Activated CD4-positive, CD25-positive, alpha-beta regulatory T cell (primary cell): ENCODE measurements around the gene AASS.

Experiments used
- DNase-seq, 4 experiments: peaks; one replicate each; lab custom pipeline; 2025; lab: John Stamatoyannopoulos, UW

The AASS gene

DNA sequence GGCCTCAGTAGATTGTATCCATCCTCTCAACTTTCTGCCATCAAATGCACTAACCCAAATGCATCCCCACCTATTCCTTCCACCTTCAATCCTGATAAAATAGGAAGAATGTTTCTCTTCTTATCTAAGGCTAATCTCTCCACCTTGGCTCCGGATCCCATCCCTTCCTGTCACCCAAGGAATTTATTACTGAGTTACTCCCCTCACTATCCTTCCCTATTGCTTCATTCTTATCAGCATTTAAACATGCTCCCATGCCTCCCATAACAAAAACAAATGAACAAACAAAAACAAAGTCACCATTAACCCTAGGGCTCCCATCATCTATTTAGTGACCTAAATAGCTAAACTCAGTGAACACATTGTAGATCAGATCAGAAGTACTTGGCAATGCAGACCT, 25.3 kb downstream of the AASS start:
- no peak for DNase-seq

DNA sequence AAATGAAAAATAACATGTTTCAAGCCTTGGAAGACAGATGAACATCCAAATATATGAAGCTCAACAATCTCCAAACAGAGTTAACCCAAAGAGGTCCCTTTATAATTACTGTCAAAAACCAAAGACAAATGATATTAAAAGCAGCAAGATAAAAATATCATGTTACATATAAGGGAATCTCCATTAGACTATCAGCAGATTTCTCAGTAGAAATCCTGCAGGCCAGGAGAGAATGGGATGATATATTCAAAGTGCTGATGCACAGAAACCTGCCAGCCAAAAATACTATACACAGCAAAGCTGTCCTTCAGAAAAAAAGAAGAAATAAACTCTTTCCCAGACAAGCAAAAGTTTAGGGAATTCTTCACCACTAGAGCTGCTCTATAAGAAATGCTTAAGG, 41.0 kb downstream of the AASS start:
- no peak for DNase-seq

DNA sequence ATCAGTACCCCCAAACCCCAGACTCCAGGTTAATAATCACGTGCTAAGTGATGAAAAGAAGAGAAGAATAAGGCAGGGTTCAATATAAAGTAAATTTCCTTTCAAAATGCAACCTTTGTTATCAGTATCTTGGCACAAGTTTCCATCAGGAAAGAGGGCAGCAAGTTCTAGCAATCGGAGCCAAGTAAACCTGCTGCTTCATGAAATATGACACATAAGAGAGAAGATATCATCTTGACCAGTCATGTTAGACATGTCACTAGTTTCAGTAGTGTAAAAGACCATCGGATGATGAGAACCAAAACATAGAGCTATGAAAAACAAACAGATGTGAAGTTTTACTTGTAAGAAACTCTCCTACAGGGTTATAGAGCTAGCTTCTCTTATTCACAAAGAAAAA, 44.0 kb downstream of the AASS start:
- no peak for DNase-seq

DNA sequence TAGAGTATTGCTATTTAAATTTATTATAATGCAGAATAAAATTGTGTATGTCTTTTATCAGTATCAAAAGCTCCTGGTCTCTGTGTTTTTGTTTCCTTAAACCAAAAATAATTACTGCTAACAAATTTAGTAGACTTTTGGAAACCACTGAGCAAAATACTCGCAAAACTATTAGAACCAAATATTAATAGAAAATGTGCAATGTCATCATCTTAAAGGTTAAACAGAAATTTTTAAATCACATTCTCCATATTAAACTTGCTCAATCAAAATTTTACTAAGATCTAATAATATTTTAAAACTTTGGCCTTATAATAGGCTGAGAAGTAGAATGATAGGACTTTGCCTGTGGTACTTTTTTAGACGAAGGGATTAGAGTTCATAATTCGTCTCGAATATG, 48.4 kb downstream of the AASS start:
- DNase-seq: no peak

DNA sequence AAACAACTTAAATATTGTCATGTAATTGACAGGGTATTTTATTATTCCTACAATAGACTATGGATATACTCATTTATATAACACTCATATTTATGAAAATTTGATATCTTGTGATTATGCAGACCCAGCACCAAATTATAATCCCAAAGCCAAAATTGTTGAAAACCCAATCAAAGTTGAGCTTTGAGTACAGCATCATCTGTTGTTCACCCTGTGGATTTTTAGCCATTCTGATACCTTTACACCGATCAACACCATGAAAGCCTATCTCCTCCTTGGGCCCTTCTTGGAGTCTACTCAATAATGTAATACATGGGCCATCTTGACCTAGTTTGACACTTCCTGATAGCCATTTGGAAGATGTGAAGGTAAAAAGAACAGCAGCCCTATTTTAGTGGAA, 49.5 kb downstream of the AASS start:
- DNase-seq: no peak

DNA sequence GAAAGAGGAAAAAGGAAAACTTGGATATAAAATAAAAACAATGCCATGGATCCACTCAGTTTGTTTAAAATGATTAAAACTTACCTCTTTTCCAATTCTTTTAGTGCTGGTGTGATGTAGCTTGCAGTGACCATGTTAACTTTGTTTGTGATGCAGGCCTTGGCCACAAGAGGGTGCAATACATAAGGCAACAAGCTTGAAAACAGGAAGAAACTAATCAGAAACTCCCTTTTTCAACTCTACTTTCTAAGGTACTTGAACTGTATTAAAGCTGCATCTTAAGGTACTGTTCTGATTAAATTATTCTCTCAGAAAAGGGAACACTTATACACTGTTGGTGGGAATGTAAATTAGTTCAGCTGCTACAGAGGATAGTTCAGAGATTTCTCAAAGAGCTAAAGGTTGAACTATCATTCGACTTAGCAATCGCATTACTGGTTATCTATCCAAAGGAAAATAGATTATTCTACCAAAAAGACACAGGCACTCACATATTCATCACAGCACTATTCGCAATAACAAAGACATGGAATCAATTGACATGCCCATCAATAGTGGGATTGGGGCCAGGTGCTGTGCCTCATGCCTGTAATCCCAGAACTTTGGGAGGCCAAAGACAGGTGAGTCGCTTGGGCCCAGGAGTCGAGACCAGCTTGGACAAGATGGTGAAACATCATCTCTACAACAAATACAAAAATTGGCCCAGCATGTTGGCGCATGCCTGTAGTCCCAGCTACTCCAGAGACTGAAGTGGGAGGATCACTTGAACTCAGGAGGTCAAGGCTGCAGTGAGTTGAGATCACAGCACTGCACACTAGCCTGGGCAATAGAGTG, 50.9 kb downstream of the AASS start:
- DNase-seq: peak in 3 of 4 experiments; percentile 1 to 26 (median 5)

DNA sequence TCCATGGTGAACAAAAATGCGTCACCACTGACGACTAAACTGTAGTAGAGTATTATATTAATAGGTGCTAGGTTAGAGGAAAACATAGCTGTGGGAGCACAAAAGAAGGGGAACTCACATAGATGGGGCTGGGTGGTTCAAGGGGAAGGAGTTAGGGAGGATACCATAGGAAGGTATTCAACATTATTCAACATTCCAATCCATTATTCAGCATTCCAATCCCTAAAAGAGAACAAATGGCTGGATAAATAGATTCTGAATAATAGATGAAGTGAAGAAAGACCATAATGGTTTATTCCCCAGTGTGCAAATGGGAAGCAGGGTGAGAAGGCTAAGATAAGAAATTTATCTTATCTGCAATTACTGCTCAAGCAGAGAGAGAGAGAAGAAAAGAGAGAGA, 61.4 kb downstream of the AASS start:
- no peak for DNase-seq

DNA sequence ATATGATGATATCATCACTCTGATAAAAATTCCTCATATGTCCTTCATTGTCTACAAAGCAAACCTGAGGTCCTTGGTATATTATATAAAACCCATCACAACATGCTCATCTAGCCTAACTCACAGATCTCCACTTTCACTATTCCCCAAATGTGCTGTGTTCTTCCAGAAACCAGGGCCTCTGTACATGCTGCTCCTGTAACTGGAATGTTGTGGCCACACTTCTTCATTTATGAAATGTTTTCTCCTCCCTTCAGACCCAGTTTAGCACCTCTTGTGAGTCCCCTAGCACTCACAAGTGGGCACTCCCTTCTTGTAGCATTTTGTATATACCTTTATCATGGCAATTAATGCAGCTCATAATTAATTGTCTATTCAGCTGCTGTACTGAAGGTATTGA, 61.9 kb downstream of the AASS start:
- no peak for DNase-seq

DNA sequence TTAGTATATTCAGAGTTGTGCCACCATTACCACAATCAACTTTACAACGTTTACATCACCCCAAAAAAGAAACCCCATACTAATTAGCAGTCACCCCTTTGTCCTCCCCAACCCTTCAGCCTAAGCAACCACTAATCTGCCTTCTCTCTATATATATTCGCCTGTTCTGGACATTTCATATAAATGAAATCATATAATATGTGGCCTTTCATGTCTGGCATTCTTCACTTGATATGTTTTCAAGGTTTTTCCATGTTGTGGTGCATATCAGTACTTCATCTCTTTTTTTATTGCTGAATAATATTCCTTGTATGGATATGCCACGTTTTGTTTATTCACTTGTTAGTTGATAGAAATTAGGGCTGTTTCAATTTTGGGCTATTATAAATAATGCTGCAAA, 70.4 kb downstream of the AASS start:
- DNase-seq: no peak

DNA sequence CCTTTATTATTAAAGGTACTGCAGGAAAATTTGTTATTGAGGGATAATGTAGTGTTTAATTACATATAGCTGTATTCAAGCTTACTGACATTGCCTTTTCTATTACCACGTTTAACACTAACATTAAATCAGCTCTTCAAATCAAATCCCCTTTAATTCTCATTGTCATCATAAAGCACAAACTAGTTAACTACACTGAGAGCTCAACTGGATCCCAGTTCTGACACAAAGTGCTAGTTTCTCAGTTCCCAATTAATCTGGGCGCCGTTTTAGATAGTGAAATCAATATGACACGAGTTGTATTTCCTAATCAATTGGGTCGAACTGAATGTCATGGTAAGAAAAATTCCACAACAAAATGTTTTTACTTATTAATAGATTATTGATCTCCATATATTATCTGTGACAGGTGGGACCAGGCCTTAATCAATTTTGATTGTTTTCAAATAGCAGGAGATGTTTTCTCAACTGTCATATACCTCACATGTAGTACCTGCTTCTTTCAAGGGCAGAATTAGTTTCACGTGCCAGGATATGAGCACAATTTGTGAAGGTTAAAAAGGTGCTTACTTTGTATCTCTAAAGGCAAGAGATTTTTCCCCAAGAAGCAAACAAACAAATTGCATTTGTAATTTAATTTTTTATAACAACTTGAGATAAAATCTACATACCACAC, 71.0 kb downstream of the AASS start:
- no peak for DNase-seq

DNA sequence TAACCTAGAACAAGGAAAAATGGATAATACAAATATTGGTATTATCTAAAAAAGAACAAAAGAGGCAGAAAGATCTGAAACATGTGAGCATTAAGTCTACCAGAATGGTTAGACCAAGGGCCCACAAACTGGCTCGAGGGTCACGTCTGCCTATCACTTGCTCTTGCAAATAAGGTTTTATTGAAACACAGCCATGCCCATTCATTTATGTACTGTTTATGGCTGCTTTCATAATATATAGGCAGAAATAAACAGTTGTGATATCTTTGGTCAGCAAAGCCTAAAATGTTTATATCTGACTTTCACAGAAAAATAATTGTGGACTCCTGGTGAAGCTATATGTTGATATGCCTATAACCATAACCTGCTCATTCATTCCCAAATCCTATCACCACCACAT, 71.8 kb downstream of the AASS start:
- no peak for DNase-seq

DNA sequence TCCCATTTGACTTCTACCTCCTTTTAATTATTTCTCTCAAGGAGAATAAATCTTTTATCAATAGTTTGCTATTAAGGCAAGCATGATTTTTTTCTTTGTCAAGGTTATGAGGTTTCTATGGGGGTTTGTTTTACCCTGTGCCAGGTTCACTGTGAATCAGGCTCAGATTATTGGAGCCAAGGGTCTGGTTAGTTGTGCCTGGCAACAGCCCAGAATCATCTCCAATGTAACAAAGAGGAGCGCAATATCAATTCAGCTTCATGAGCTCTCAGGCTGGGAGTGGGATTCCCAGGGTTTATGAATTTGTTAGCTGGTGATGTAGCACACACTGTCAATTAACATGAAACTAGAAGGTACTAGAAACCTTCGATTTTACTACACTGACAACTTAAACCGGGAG, 73.2 kb downstream of the AASS start:
- DNase-seq: no peak

DNA sequence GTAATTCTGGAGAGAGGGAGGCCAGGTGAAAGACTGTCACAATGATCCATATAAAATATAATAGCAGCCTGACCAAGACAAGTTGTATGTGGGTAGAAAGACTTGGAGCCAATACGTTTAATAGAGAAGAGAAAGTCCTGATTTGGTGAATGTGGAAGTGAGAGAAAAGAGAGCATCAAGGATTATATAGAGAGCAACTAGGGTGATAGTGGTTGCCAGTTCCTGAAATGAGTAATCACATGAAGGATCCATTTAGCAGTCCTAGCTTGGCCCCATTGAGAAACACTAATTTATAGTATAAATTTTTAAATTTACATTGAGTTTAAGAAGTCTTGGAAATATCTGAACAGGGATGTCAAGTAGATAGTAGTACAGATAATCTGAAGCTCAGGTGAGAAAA, 74.0 kb downstream of the AASS start:
- DNase-seq: no peak

DNA sequence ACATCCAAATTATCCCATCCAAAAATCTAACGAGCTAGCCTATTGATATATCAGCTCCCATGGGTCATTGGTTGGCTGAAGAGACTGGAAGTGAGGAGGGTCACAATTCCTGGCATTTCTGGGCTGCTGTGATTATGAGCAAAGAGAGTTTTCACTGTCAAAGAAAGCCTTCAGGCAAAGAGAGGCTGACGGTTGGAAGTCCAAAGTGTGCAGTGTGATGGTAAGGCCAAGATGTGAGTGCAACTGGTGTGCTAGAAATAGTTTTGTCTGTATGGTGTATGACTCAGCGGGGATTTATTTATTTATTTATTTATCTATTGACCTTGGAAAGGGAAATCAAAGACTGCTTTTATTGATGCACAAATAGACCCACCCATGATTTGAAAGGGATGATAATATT, 75.0 kb downstream of the AASS start:
- DNase-seq: no peak

DNA sequence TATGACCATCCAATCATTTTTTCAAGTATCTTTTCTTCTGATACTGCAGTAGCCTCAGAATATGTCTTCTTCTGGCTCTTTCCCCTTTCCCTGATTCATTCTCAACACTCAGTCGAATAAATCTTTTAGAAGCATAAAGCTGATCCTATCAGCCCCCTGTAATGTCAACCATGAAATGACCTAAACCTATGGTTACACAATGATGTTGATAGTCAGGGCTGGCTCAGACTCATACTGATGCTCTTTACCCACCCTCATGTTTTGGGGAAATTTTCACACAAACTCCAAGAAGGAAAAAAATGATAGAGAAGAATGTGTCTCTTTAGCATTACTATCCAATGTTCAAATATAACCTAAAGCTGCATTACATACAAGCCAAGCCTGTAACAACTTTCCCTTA, 76.0 kb downstream of the AASS start:
- no peak for DNase-seq

DNA sequence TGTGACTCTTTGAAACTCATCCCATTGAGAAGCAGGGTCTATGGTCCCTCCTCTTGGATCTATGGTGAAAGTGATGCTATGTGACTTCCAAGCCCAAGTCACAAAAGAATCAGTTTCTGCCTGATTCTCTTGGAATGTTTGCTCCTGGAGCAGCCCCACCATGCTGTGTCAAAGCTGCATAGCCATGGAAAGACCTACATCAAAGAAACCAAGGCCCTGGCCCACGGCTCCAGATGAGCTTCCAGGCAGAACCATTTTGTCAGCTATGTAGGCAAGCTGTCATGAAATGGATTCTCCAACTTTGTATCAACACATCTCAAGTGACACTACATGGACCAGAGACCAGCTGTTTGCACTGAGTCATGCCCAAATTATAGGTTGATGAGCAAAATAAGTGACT, 77.0 kb downstream of the AASS start:
- no peak for DNase-seq

DNA sequence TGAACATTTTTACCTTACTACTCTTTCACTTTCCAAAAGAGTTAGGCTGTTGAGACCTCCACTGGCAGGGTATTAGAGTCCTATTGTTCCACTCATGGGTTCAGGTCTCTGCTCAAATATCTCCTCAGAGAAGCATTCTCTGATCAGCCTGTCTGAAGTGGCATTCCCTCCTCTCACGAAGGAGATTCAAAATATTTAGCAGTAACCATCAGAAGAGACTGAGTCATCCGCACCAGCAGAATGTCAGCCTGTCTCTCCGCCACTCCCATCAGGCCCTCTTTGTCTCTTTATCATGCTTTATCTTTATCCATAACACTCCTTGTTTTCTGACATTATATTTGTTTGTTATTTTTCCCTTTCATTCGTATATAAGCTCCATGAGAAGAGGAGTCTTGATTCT, 79.1 kb downstream of the AASS start:
- no peak for DNase-seq

DNA sequence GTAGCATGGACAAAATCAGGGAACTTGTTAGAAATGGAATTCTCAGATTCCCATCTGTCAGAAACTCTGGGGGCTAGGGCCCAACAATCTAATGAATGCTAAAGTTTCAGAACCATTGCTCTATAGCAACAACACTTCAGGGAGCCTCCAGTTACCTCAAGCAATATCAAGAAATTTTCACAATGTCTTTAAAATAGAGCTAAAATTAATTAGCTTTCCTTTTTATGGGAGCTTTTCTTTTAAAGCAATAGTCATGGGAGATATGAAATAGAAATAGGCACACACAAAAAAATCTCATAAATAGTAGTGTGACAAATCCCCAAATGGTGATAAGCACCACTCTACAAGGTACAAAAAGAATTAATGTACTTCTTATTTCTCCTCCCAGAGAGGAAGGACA, 80.9 kb downstream of the AASS start:
- no peak for DNase-seq

DNA sequence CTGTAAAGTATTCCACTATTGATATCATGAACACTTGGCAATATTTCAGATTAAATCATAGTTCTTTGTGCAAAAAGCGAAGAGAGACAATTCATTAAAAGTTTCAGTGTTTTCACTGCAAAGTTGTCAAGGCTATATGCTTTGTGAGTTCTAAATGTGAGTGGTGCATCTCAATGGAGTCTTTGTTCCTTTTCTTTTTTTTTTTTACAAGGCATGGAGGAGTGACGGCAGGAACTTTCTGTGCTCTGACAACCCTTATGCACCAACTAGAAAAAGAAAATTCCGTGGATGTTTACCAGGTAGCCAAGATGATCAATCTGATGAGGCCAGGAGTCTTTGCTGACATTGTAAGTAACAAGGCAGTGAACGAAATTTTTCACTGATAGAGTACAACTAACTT, 84.5 kb downstream of the AASS start:
- no peak for DNase-seq

DNA sequence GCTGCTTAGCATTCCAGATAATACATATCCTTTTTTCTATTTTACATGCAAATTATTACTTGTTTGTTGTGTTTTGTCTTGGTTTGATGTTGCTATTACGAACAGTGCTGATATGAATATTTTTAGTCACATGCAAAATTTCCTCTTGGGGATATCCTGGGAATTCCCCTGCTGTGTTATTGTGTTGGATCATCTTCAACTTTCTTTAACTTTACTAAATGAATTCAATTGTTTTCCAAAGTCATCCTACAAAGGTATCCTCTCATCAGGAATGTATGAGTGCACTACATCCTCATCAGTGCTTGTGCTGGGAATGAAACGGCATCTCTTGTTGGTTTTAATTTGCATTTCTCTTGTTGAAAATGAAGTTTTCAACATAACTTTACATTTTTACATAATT, 87.1 kb downstream of the AASS start:
- no peak for DNase-seq

DNA sequence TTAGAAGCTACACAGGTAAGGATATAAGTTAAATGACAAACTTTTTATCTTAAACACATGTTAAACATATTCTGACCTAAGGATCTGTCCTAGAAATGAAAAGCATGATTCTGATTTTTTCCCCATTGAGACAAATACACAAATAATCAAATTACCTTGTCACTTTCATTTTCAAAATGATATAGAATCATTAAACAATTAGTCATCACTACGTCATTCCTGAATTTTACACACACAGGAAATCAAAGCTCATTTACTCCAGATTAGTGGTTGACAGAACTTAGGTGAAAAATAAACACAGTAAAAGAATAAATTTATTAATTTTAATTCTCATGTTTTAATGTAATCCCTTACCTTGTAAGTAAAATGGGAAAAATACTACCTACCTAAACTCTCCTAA, 89.0 kb downstream of the AASS start:
- DNase-seq: no peak

DNA sequence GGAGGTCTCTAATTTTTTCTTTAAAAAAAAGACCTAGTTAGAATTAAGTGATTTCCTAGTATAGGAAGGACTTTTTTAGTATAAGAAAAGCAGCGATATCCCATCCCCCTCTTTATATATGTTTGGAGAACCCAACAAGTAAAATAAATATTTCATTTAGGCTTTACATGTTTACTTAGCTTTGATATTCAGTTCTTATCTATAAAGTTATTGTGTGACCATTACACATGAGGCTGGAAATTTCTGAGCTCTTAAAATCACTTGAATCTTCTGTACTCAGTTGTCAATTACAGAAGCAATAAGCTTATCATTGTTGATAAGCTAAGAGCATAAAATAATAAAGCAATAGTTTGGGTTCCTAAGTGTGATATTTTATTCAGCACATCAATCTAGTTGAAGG, 89.7 kb downstream of the AASS start:
- DNase-seq: no peak

DNA sequence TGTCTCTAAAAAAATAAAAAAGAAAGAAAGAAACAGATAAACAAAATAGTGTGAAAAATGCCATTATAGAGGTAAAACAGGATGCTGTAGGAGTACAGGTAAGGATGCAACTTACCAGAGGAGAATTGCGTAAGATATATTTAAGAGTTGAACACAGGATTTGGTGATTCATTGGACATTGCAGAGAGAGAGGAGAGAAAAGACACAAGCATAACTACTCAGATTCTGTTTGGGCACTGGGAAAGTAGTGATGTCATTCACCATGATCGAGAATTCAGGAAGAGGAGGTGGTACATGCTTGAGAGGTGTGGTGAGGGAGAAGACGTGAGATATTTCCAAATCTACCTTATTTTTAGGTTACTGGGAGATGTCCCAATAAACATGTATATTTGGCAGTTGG, 97.6 kb downstream of the AASS start:
- DNase-seq: no peak

DNA sequence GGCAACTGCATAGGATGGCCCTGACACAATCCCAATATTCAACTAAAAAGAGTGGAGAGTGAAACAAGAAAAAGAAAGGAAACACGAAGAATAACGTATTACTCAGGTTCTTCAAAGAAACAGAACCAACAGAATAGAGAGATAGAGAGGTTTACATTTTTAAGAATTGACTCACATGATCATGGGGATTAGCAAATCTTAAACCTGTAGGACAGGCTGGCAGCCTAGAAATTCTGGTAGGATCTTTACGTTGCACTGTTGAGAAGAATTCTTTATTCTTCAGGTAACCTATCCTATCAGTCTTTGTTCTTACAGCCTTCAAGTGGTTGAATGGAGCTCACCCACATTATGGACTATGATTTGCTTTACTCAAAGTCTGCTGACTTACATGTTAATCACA, 103.9 kb downstream of the AASS start:
- DNase-seq: no peak
